ENCODE measurements around the gene STXBP3.
A peak's percentile ranks its signal among the peaks of the same experiment; 100 is the strongest.
"Not testable (repeated sequence)": the region's sequence is repeated elsewhere in the genome, so short reads cannot be mapped to it uniquely, and the experiment has no call there.

STXBP3 gene, protein sequence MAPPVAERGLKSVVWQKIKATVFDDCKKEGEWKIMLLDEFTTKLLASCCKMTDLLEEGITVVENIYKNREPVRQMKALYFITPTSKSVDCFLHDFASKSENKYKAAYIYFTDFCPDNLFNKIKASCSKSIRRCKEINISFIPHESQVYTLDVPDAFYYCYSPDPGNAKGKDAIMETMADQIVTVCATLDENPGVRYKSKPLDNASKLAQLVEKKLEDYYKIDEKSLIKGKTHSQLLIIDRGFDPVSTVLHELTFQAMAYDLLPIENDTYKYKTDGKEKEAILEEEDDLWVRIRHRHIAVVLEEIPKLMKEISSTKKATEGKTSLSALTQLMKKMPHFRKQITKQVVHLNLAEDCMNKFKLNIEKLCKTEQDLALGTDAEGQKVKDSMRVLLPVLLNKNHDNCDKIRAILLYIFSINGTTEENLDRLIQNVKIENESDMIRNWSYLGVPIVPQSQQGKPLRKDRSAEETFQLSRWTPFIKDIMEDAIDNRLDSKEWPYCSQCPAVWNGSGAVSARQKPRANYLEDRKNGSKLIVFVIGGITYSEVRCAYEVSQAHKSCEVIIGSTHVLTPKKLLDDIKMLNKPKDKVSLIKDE

DNA sequence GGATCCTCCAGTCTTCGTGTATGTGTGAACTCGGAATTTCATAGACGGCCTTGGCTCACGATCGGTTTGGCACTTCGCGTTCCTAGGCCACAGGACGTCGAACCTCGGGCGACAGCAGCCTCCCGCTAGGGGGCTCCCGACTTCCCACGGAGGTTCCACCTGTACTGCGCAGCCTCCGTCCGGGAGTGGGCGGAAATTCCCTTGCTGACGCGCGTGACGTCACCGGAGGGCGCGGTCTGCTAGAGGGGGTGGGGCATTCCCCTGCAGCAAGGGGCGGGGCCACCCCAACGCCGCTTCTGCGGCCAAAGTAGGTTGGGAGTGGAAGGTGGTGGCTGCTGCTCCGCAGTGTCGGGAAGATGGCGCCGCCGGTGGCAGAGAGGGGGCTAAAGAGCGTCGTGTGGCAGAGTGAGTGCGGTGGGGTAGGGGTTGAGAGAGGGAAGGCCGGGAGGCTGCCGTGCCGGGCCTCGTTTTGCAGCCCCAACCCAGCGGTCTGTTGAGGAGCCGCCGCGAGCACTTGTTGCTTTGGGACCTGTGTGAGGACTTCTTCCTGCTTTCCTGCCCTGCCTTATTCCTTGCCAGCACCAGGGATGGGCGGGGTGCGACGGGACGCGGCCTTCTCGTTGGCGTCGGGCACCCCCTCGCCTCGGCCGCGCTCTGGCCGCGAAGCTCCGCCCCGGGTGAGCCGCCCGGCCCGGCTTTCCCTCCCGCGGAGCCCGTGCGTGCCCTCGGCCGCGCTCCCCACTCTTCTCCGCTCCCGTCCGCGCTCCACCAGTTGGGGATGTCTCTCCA is at the start of gene STXBP3:
STXBP3 (plus strand) TSS at position 293 of the 789 bp plus-strand sequence; CDS start at position 357, 64 bp downstream.
- DNase-seq, result peak; percentile 98

DNA sequence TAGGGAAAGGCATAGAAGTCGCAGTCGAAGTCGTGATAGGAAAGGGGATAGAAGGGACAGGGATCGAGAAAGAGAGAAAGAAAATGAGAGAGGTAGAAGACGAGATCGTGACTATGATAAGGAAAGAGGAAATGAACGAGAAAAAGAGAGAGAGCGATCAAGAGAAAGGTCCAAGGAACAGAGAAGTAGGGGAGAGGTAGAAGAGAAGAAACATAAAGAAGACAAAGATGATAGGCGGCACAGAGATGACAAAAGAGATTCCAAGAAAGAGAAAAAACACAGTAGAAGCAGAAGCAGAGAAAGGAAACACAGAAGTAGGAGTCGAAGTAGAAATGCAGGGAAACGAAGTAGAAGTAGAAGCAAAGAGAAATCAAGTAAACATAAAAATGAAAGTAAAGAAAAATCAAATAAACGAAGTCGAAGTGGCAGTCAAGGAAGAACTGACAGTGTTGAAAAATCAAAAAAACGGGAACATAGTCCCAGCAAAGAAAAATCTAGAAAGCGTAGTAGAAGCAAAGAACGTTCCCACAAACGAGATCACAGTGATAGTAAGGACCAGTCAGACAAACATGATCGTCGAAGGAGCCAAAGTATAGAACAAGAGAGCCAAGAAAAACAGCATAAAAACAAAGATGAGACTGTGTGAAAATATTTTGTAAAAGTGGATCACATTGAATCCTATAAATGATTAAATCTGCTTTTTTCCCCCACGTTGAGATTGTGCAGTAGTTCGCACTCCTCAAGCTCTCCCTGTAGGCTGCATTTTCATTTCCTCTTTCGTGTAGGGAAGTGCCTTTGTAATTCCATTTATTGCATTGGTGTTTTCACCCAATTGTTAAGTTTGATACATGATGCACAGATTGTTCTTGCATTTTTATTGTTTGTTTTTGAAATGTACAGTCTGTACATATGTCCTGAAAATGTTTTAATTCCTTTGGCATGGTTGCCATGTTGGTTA is 46.8 kb upstream of the STXBP3 start:
- DNase-seq, result no peak

DNA sequence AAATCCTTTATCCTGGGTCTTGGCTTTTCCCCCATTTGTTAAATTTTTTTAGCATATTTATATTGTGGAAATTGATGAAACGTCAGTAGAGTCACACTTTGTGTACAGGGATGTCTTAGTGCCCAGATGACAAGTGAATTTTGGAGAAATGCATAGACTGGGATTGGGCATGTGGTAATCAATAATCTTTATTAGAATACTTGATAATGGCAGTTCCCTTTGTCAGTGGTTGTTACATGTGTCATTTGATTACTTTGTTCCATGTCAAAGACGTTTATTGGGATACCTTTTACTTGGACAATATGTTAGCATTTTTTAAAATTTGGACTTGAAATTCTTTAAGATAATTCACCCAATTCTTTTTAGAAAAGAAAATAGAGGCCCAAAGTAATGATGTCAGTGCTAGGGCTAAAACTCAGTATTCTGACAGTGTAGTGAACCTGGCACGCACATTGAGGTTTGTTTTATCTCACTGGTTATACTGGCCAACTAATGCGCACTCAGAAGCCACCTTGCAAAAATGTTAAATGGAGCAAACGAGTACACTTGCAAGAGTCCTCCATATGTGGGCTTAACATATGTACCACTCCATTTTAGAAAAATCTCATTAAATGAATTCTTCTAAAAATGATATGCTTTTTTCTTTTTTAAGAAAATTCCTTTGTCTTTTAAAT is 45.2 kb upstream of the STXBP3 start:
- DNase-seq, result no peak

DNA sequence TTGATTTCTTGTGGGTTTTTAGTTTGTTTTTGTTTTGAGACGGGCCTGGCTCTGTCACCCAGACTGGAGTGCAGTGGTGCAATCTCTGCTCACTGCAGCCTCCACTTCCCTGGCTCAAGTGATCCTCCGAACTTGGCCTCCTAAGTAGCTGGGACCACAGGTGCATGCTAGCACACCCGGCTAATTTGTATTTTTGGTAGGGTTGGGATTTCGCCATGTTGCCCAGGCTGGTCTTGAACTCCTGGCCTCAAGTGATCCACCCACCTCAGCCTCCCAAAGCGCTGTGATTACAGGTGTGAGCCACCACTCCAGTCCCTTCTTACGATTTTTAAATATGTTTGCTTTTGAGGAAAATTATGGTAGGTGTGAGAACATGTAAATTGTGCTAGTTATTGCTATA is 44.4 kb upstream of the STXBP3 start:
- not testable (repeated sequence) for DNase-seq

DNA sequence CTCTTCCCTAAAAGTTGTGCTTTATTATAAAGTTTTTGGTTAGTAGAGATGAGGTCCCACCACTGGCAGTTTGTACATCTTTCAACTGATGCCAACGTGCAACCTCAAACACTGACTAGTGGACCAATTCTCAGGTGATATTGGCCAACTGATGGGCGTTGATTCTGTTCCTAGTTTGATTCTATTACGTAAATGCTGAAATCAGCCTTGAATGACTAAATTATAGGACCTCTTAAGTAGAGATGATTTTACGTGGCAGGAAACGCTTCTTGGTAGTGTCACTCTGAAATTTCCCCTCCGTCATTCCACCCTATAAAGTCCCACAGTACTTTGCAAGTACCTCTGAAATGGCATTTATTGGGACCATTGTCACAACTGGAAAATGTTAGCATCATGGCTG is 42.5 kb upstream of the STXBP3 start:
- DNase-seq, result no peak

DNA sequence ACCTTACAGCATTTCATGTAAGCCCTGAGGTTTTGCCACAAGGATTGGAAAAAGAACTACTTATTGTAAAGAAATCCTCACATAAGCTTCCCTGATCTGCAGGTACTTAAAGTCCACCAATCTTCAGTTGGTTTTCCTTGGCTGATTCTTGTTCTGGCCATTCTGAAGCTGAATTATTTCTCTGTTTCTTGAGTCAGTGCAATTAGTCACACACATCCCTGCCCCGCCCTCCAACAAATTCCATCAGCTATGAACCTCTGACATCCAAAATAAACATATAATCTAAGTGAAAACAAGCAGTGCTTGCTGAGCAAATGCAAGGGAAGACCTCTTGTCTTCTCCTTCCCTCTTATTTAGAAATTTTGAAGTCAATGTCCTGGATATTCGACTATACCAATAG is 42.0 kb upstream of the STXBP3 start:
- no peak for DNase-seq

DNA sequence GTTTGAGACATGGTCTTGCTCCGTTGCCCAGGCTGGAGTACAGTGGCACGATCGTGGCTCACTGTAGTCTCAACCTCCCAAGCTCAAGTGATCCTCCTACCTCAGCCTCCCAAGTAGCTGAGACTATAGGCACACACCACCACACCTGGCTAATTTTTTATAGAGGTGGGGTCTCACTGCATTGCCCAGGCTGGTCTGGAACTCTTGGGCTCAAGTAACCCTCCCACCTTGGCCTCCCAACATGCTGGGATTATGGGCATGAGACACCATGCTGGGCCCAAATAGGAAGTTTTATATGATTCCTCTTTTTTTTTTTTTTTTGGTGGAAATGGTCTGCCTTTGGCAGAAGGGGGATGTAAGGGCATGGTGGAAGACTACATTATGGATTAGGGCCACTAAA is 39.8 kb upstream of the STXBP3 start:
- no peak for DNase-seq

DNA sequence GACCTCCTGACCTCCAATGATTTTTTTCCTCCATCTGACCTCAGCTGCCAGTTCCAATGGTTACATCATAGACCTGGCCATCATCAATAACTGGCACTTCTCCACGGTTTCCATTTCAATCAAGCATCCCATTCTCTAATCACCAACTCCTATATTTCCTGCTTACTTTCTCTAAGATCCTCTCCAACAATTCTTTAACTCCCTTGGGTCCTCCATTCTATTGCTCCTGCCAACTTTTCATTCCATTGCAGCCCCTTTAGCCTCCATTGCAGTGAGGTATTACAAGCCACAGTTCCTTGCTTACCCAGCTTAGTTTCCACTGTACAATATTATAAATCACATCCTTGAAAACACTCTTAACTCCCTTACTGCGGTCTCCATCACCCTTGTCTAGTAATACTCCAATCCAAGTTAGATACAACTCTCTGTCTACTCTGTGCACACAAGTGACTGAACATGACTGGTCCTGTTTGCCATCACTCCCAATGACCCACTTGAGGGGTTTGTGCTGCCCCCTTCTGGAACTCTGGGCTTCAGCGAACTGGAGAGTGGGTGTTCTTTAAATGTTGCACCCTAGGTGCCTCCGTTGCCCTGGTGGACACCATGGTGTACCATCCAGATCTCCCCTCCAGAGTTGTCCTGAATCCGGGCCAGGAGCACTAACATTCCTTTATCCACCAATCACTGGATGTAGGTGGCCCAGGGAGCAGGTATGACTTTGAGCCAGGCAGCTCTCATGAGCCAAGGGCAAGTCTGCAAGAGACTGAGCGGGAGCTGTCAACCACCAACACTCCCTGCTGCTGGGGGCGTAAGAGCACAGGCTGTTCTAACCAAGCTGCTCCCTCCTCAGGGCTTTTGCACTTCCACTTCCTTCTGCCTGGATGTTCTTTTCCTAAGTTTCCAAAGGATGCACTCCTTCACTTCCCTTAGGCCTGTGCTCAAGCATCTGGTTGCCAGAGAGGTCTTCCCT is 37.5 kb upstream of the STXBP3 start:
- DNase-seq, result no peak

DNA sequence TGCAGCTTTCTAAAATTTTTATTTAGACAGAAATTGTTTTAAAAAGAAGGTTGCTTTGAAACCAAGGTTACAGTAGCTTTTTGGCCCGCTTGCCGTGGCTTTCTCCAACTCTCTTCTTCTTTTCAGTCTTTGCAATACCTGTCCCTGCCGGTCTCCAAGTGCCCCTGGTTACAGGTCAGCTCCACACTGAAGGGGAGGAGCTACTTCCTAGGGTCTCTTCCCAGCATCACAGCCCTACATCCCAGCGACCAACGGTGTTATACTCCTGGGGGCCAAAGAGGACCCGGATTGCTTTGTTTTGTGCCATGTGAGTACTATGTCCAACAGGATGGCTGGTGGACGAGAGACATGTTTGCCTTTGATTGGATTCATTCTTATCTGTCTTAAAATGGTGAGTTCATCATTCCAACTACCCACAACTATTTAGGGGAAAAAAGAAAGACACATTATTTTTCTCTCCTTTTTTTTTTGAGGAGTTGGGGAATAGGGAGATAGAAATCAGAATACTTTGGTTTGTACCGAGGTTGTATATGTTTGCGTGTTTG is 33.8 kb upstream of the STXBP3 start, which contains the start of gene FNDC7:
FNDC7 (plus strand) TSS at position 303 of the 545 bp plus-strand sequence; CDS start at position 329, 26 bp downstream.
- DNase-seq, result no peak

DNA sequence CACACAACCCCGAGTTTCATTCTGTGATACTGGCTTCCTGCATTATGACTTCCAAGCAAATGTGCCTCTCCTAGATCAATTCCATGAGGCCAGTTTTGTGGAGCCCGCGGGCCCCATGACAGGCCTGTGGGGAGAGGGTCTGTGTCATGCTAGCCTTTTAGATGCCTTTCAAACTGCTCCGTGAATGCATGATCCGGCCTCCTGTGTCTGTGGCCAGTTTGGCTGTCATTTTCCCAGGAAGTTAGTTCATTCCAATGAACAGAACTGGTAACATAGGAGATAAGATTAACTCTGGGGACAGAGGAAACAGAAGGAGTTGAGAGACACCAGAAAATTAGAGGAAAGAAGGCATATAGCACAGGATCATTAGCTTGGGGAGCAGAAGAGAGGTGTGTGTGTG is 30.5 kb upstream of the STXBP3 start:
- no peak for DNase-seq

DNA sequence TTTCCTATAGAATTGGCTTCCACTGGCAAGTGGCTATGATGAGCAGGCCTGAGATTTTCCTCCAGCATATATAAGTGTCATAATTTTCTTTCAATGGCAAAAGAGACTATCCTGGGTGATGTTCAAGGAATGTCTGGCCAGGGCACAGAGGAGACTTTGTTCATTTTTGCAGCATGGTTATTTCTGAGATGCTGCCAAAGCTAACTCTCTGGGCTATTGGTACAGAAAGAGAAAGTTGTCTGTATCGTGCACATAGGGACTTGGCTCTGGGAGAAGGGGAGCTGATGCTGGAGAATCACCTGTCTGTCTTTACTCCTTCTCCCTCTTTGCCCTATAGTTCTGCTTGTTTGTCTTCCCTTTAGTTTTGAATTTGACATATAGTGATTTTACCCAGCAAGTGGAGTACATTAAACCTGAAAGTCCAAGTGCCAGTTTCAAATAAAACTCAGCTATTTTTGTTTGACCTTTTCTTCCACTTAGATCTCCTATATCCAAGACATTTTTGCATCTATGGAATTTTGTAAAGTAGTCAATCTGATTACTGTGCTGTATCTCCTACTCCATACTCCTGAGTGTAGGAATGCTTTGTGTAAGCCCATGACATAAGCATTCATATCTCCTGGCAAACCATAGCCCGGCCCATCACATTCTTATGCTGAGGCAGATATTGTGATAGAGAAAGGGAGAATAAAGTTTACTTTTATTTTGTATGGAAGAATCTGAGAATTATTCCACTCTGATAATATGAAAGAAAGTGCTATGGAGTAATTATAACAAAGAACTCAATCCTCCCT is 29.8 kb upstream of the STXBP3 start:
- DNase-seq, result no peak

DNA sequence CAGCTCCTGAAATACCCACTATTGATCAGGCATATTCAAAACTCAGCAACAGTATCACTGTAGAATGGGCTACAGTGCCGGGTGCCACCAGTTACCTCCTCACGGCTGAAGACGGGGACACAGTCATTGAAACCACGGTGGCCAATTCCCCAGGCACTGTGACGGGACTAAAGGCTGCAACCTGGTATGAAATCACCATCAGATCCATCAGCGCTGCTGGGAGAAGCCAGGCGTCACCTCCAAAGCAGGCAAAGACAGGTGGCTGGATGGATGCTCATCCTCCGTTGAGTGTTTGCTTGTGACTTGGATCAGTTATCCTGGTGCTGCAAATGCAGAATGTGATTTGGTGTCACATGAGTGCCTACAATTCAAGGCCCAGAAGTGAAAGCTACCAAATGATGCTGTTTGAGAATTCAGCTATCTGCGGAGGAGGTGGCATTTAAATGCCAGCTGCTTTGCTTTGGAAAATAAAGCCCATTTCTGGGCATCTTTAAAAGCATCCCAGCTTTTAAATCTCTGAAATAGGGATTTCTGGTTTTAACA is 28.6 kb upstream of the STXBP3 start:
- no peak for DNase-seq

DNA sequence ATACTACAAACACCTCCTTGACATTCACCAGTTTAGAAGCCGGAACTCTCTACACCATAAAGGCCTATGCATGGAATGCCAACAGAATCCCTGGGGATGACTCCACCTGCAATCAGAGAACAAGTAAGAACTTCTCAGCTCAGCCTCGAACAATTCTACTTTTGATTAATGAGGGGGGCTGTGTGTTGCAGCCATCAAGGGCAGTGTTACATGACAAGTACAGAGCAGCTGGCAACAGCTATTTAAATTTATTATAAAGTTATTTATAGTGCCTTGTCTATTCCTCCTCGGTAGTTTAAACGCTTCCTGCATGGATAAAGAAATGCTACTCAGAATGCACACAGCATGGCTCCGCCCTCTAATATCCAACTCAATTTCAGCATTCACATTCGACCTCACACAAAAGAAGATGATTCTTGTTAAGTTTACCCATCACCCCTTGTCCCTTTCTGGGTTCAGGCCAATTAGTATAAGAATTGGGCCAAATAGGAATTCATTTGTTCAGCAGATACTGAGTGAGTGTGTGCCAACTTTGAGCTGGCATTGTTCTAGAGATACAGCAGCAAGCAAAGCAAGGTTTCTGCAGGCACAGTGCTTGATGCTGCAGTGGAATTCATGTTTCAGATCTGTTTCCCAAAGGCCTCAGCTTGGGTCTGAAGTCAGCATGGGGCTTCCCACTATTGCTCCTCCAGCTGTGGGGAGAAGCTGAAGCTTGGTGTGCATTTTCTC is 27.4 kb upstream of the STXBP3 start:
- no peak for DNase-seq

DNA sequence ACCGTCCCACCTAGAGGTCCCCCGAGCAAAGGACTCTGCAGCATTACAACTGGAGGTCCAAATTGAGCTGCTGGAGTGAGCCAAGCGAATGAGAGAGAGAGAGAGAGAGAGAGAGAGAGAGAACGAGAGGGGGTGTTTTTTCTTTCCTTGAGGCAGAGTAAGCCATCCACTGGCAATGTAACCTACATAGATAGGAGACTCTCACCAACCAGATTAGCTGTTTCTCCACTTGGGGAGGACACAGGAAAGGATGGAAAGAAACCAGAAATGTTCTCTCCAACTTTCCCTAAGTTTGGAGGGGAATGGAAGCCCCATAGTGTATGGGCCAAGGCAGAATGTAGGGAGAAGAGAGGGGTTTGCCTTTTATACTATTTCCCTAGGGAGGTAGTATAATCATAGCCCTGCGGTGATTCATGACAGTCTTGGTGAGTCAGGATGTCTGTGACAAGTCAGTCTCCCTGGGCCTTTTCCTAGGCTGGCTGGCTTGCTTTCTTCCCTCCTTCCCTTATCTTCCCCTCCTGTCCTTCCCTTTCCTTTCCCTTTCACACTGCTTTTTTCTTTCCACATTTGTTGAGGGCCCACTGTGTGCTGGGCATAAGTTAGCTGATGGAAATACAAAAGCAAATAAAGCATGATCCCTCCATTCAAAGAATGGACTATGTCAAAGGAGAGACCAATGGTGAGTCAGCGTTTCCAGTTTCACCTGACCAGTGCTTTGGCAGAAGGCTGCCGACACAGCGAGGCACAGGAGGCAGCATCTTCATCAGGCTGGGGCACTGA is 26.6 kb upstream of the STXBP3 start:
- no peak for DNase-seq

DNA sequence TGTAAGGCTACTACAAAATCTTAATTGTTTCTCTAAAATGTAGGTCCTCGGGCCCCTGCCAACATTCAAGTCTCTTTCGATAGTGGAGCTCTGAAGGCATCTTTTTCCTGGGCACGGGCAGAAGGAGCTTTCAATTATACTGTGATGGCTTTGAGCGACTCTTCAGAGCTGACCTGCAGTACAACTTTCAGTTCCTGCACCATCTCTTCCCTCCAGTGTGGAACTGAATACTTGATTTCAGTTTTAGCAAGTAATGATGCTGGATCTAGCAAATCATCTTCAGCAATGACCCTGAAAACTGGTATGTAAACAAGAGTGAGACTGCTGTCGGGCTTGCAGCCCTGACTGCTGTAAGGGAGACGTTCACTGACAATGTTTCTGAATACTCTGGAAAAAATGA is 24.2 kb upstream of the STXBP3 start:
- no peak for DNase-seq

DNA sequence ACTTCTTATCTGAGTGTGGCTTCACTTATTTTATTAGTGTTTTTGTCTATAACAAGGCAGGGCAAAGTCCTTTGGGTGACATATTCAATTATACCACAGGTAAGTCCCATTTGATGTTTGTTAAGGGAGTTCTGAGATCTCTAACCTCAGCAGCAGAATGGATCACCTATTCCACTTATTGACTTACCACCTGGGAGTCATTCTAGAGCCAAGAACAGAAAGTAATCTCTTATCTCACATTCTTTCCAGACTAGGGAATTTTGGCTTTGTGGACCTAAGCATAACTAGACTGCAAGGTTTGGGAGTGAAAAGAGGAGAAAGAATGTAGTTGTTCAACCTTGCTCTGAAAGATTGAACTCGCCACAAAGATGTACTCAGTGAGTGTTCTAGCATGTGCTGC is 20.6 kb upstream of the STXBP3 start:
- no peak for DNase-seq

DNA sequence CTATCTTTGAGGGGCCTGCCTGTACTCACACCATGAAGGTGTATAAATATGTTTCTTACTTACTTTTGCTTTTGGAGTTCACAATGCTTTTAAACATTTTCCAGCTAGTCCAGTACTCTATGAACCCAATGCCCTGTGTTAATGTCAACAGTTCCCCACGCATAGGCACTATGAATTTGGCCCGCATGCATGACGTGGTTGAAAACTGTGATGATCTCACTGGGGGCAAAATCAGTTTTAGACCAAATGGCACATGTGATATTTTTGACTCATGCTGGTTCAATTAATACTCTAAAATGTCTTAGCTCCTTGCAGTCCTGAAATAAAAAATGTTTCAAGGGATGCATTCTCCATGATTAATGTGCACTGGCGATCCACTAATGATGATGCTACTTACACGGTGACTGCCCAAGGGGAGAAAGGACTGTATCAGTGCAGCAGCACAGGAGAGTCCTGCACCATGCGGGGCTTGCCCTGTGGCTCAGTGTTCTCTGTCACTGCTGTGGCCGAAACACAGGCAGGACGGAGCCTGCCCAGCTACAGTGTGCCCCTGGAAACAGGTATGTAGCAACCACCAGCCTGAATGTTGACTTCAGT is 18.0 kb upstream of the STXBP3 start:
- no peak for DNase-seq

All from NCI-H1436 (cell line).